Immature natural killer cell (primary cell): Measurements from ENCODE around the gene ADPRH. TPM values are rescaled to one million over a fixed set of nuclear protein-coding genes. Genes with fewer than 3 reads are reported as not detected.

ENCODE experiments used
- DNase-seq, 3 donors: peaks; one replicate each; pipeline ENCODE4 v3.0.0; 2022; ENCODE audit warnings: mixed read lengths in 1 of 3
- H3K27ac Mint-ChIP-seq, 6 donors: one replicate each; pipeline ENCODE4 v1.8.0; 2020; ENCODE audit warnings: mixed read lengths in 6 of 6, mild to moderate bottlenecking in 5 of 6, inconsistent platforms in 4 of 6, moderate library complexity in 3 of 6
- H3K27me3 Mint-ChIP-seq, 3 donors: one replicate each; pipeline ENCODE4 v1.8.0; 2020 to 2021; ENCODE audit warnings: low read depth in 3 of 3, mild to moderate bottlenecking in 3 of 3, mixed read lengths in 3 of 3, moderate library complexity in 3 of 3, inconsistent platforms in 1 of 3
- H3K36me3 Mint-ChIP-seq, 3 donors: one replicate each; pipeline ENCODE4 v1.8.0; 2020; ENCODE audit warnings: mixed read lengths in 3 of 3, inconsistent platforms in 2 of 3, mild to moderate bottlenecking in 2 of 3
- H3K4me1 Mint-ChIP-seq, 2 donors: one replicate each; pipeline ENCODE4 v1.8.0; 2020; ENCODE audit warnings: inconsistent platforms in 2 of 2, mild to moderate bottlenecking in 2 of 2, mixed read lengths in 2 of 2, moderate library complexity in 1 of 2
- H3K4me3 Mint-ChIP-seq, 5 donors: one replicate each; pipeline ENCODE4 v1.8.0; 2020; ENCODE audit warnings: mild to moderate bottlenecking in 5 of 5, mixed read lengths in 5 of 5, inconsistent platforms in 3 of 5, moderate library complexity in 3 of 5
- H3K9me3 Mint-ChIP-seq, 6 donors: one replicate each; pipeline ENCODE4 v1.8.0; 2020; ENCODE audit warnings: mild to moderate bottlenecking in 6 of 6, mixed read lengths in 6 of 6, inconsistent platforms in 4 of 6, moderate library complexity in 3 of 6
- polyA plus RNA-seq, 3 donors: library from polyadenylated mRNA; unstranded; fragments of 300-500 nt; fragmentation: Illumina TruSeq; gene quantifications; one replicate each; pipeline ENCODE4 v1.2.3, GENCODE V29; 2021

The ADPRH gene
- polyA plus RNA-seq, 3 donors from 2014 or later: 7.5 to 13.9 (median 9.4) TPM

DNA sequence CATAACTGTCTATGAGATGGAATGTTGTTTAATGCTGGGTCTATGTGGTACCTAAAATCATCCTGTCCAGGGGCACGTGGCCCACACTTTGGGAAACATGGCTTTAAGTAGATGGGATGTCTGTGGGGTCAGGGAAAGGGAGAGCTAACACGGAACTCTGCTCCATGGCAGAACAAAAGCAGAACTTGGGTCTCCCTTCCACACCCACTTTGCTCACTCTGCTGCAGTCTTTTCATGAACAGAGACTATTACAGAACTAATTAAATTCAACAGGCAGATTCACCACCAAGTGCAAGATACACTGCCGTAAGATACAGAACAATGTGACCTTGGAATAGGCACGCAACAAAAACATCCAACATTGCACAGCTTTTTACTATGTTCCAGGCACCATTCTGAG is 52.9 kb downstream of the ADPRH start:
- no peaks in the 10 kb centered on the region for H3K36me3 Mint-ChIP-seq

DNA sequence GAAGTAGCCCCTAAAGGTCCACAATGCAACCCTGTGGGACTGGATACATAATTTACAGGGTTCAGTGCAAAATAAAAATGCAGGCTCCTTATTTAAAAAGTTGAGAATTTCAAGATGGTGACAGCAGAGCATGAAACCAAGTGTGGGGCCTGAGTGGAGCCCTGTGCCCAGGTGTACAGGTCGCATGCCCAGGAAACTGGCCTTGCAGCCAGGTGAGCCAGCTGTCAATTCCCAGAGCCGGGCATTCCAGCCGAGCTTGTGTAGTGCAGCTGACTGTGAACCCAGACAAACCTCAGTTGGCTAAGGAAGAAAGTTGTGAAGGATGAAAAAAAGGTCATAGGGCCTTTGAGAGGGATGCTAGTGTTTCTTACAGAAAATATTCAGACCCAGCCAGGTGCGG is 53.5 kb downstream of the ADPRH start:
- H3K36me3 Mint-ChIP-seq: peaks cover 0 to 4% (median 0%) of the 10 kb centered on the region in 3 donors
- no peak overlapping the region for H3K27ac Mint-ChIP-seq

More for the DNA sequence above, 52.9 kb downstream of the ADPRH start:
- Mint-ChIP-seq H3K4me3 (no peak overlapping the region), H3K9me3 (no peaks in the 10 kb centered on the region), H3K4me1 (peaks cover 5 to 11% of the 10 kb centered on the region in 2 donors), H3K27me3 (peaks cover 2 to 12% (median 8%) of the 10 kb centered on the region in 3 donors), H3K27ac (no peak overlapping the region)
- DNase-seq: no peak

DNA sequence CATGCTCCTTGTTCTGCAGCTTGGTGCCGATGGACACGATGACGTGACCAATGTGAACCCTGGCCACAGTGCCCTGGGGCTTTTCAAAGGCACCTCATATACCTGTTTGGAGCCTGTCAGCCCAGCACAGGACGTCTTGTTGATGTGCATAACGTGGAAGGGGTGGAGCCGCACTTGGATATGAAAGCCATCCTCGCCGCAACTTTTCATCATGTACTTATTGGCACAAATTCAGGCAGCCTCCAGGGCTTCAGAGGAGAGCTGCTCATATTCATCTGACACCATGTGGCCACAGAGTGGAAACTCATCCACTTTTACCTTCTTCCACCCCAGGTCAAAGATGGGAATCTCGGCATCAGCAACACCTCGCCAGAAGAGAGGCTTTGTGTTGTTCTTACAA is 56.4 kb downstream of the ADPRH start:
- H3K27me3 Mint-ChIP-seq: peaks cover 2 to 4% (median 3%) of the 10 kb centered on the region in 3 donors
- DNase-seq: no peak
- H3K27ac Mint-ChIP-seq: no peak overlapping the region
- peaks cover 6 to 15% of the 10 kb centered on the region in 2 donors for H3K4me1 Mint-ChIP-seq
- no peaks in the 10 kb centered on the region for H3K9me3 Mint-ChIP-seq
- H3K36me3 Mint-ChIP-seq: peaks cover 4 to 9% (median 6%) of the 10 kb centered on the region in 3 donors
- no peak overlapping the region for H3K4me3 Mint-ChIP-seq

More for the DNA sequence above, 53.5 kb downstream of the ADPRH start:
- Mint-ChIP-seq H3K4me3 (no peak overlapping the region), H3K9me3 (no peaks in the 10 kb centered on the region), H3K27me3 (peaks cover 2 to 10% (median 7%) of the 10 kb centered on the region in 3 donors), H3K4me1 (peaks cover 0 to 7% of the 10 kb centered on the region in 2 donors)
- no peak for DNase-seq

DNA sequence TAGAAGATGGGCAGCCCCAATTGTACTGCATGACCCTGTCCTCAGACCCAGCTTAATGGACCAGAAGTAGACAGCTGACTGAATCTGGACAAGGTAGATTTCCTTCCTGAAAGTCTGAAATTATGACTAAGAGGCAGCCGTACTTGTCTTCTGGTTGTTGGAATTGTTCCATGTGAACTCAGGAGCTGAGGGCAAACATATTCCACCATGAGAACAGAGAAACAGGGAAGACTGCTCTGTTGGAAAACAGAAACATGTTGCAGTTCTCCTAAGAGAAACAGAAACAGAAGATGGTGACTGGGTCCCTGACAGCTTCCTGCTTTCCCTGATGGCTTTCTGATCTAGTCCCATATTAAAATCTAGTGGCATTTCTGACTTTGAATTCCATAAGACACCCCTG is 57.0 kb downstream of the ADPRH start:
- DNase-seq: no peak

DNA sequence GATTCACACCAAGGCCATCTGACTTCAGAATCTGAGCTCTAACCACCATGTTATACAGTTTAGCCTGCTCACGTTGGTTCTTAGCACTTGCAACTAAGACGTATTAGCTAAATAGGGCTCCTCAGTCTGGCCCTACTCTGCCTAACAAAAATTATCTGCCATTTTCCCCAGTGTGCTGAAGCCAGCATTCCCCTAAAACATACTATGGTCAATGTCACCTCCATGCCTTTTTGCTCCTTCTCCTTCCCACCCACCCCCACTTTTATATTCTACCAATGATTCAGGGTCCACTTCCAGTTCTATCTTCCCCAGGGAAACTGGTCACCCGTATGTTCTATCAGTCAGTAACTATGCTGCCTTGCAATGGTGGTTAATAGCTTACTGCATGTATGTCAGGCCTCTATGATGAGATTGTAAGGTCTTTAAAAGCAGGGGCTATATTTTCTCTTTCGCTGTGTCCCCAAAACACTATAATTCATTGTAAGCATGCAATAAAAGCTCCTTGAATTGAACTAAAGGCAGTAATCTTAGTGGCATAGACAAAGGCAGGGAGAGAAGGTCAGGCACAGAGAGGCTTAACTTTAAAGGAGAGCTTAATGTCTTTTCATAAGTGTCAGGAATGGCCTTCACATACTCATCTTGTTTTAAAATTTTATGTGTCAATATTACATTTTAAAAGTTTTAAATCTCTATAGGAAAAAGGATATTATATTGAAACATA is 57.8 kb downstream of the ADPRH start:
- Mint-ChIP-seq H3K4me3 (no peak overlapping the region), H3K9me3 (no peaks in the 10 kb centered on the region), H3K27ac (no peak overlapping the region), H3K36me3 (peaks cover 9 to 17% (median 9%) of the 10 kb centered on the region in 3 donors), H3K4me1 (peaks cover 6 to 15% of the 10 kb centered on the region in 2 donors), H3K27me3 (peaks cover 0 to 4% (median 2%) of the 10 kb centered on the region in 3 donors)
- DNase-seq: no peak

More for the DNA sequence above, 57.0 kb downstream of the ADPRH start:
- no peak overlapping the region for H3K27ac Mint-ChIP-seq
- peaks cover 6 to 15% of the 10 kb centered on the region in 2 donors for H3K4me1 Mint-ChIP-seq
- peaks cover 6 to 14% (median 8%) of the 10 kb centered on the region in 3 donors for H3K36me3 Mint-ChIP-seq
- H3K9me3 Mint-ChIP-seq: no peaks in the 10 kb centered on the region
- peaks cover 0 to 4% (median 2%) of the 10 kb centered on the region in 3 donors for H3K27me3 Mint-ChIP-seq
- no peak overlapping the region for H3K4me3 Mint-ChIP-seq

DNA sequence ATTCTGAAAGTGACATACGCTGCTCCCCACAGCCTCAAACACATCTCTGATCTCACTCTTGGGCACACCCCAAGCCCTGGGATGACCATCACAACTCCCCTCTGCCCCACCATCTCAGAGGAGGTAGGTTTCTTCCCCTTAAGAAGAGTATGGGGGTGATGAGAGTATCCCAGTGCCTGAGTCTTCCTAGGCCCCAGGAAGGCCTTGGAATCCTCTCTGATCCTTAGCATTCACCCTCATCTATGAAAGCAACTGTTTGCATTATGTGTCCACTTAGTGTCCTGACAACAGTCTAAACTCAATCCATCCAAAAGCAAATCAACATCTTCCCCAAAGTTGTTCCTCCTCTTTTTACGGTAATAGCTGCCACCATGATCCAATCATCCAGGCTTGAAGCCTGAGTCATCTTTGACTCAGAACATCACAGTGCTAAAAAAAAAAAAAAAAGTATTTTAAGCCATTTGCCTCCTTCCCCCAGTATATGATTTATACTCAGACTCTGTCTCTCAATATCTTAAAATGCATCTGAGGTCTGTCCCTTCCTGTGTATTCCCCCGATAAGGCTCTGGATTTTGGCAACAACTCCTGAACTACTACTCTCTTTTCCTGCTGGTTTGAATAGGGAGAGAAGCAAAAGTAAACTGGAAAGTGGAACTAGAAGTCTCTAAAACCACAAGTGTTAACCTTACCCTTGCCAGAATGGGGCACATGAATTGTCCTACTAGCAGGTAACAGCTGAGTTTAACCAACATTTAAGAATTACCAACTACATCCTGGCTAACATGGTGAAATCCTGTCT is 58.6 kb downstream of the ADPRH start:
- Mint-ChIP-seq H3K4me1 (peaks cover 6 to 15% of the 10 kb centered on the region in 2 donors), H3K9me3 (no peaks in the 10 kb centered on the region), H3K4me3 (peak overlapping the region in 1 of 5 donors; percentile 30), H3K36me3 (peaks cover 9 to 17% (median 15%) of the 10 kb centered on the region in 3 donors), H3K27me3 (peaks cover 0 to 2% (median 0%) of the 10 kb centered on the region in 3 donors), H3K27ac (peak overlapping the region in 1 of 6 donors; percentile 63)
- DNase-seq: no peak

Other genes with a start within 250 kb of the ADPRH start
- 10 to 100 TPM in 1 of 3 donors, 1 to 10 TPM in 2; 6.5 to 21.6 (median 8.7) TPM for gene TMEM39A, start 115.9 kb upstream of the ADPRH start, polyA plus RNA-seq
- gene POGLUT1, start 110.5 kb upstream of the ADPRH start, polyA plus RNA-seq: 10 to 100 TPM; 33.8 to 57.7 (median 41.1) TPM
- 10 to 100 TPM; 54.3 to 78.4 (median 69.4) TPM for gene TIMMDC1, start 80.9 kb upstream of the ADPRH start, polyA plus RNA-seq
- gene CD80, start 19.9 kb upstream of the ADPRH start, polyA plus RNA-seq: not detected
- gene PLA1A, start 18.4 kb downstream of the ADPRH start, polyA plus RNA-seq: not detected
- 1 to 10 TPM in 1 of 3 donors, under 1 TPM in 1, not detected in 1; 0.50 to 3.6 TPM for gene POPDC2, start 81.1 kb downstream of the ADPRH start, polyA plus RNA-seq
- gene COX17, start 97.9 kb downstream of the ADPRH start, polyA plus RNA-seq: 100 to 1,000 TPM in 2 of 3 donors, 10 to 100 TPM in 1; 65.5 to 112 (median 102) TPM
- gene CFAP91, start 123.5 kb downstream of the ADPRH start, polyA plus RNA-seq: not detected
- under 1 TPM in 2 of 3 donors, not detected in 1; 0.24 to 0.40 TPM for gene NR1I2, start 202.6 kb downstream of the ADPRH start, polyA plus RNA-seq